Measurements from ENCODE around the gene C2orf92. TPM values are rescaled to one million over a fixed set of nuclear protein-coding genes. Genes with fewer than 3 reads are reported as not detected.

C2orf92 gene
- polyA plus RNA-seq, 1 experiment, result 2.7 TPM

GRCh38 chr2:97743913-97744312 lies 74.4 kb downstream of the C2orf92 start:
- no peak for TF ChIP-seq CTCF (IDR thresholded peaks at IDR 0.05; ENCODE audit: insufficient read depth, low read depth, low read length)
- Histone ChIP-seq H3K4me3 (ENCODE audit: low read depth, low read length) (no peak overlapping the region), H3K36me3 (ENCODE audit: control insufficient read depth, insufficient read depth, low read length) (no peaks in the 10 kb centered on the region), H3K27me3 (ENCODE audit: control insufficient read depth, insufficient read depth, low read length) (no peaks in the 10 kb centered on the region)
- DNase-seq (ENCODE audit: low read depth), result no peak
- CTCF ChIA-PET, result interaction anchor here (0.9 to 1.1 kb wide), 2 partner anchors 154 to 641 kb away, joined by 3 to 4 read pairs; no protein-coding TSS in a partner anchor
- POLR2A ChIA-PET, result no interaction called here

GRCh38 chr2:97745474-97746174 lies 76.1 kb downstream of the C2orf92 start:
- Histone ChIP-seq H3K36me3 (ENCODE audit: control insufficient read depth, insufficient read depth, low read length) (no peaks in the 10 kb centered on the region), H3K4me3 (ENCODE audit: low read depth, low read length) (no peak overlapping the region), H3K27me3 (ENCODE audit: control insufficient read depth, insufficient read depth, low read length) (no peaks in the 10 kb centered on the region)
- CTCF ChIA-PET, result interaction anchor here (1.1 kb wide), 1 partner anchor 54 kb away, joined by 4 read pairs; no protein-coding TSS in a partner anchor
- POLR2A ChIA-PET, result no interaction called here
- DNase-seq (ENCODE audit: low read depth), result no peak
- no peak for TF ChIP-seq CTCF (IDR thresholded peaks at IDR 0.05; ENCODE audit: insufficient read depth, low read depth, low read length)

GRCh38 chr2:97747285-97747684 lies 77.8 kb downstream of the C2orf92 start:
- Histone ChIP-seq H3K27me3 (ENCODE audit: control insufficient read depth, insufficient read depth, low read length) (no peaks in the 10 kb centered on the region), H3K4me3 (ENCODE audit: low read depth, low read length) (no peak overlapping the region), H3K36me3 (ENCODE audit: control insufficient read depth, insufficient read depth, low read length) (no peaks in the 10 kb centered on the region)
- ChIA-PET CTCF (no interaction called here), POLR2A (no interaction called here)
- no peak for DNase-seq (ENCODE audit: low read depth)
- TF ChIP-seq CTCF (IDR thresholded peaks at IDR 0.05; ENCODE audit: insufficient read depth, low read depth, low read length), result no peak

GRCh38 chr2:97747716-97748115 lies 78.2 kb downstream of the C2orf92 start:
- Histone ChIP-seq H3K27me3 (ENCODE audit: control insufficient read depth, insufficient read depth, low read length) (no peaks in the 10 kb centered on the region), H3K36me3 (ENCODE audit: control insufficient read depth, insufficient read depth, low read length) (no peaks in the 10 kb centered on the region), H3K4me3 (ENCODE audit: low read depth, low read length) (no peak overlapping the region)
- CTCF ChIA-PET, result no interaction called here
- TF ChIP-seq CTCF (IDR thresholded peaks at IDR 0.05; ENCODE audit: insufficient read depth, low read depth, low read length), result no peak
- DNase-seq (ENCODE audit: low read depth), result peak; percentile 4
- POLR2A ChIA-PET, result no interaction called here

- no peak for TF ChIP-seq CTCF (IDR thresholded peaks at IDR 0.05; ENCODE audit: insufficient read depth, low read depth, low read length)
- Histone ChIP-seq H3K27me3 (ENCODE audit: control insufficient read depth, insufficient read depth, low read length) (no peaks in the 10 kb centered on the region), H3K4me3 (ENCODE audit: low read depth, low read length) (no peak overlapping the region), H3K36me3 (ENCODE audit: control insufficient read depth, insufficient read depth, low read length) (no peaks in the 10 kb centered on the region)
- ChIA-PET POLR2A (no interaction called here), CTCF (no interaction called here)
- DNase-seq (ENCODE audit: low read depth), result no peak
Observed at GRCh38 chr2:97749581-97749980, 80.1 kb downstream of the C2orf92 start.
